ENCODE results near the gene LPIN1. TPM values are rescaled to one million over a fixed set of nuclear protein-coding genes. Genes with fewer than 3 reads are reported as not detected.

LPIN1 gene
- total RNA-seq, 1 experiment from 2014 or later, result 43.1 TPM

GRCh38 chr2:11786191-11786590, 39.8 kb downstream of the LPIN1 start:
- H3K9me3 ChIP-seq (ENCODE audit: insufficient read depth, low read depth), result no peaks in the 10 kb centered on the region
- H3K4me3 ChIP-seq, result no peak overlapping the region
- H4K20me1 ChIP-seq (ENCODE audit: insufficient read depth), result 0 out of 2 replicates have a peak, but pooled peaks cover 4% of the 10 kb centered on the region
- H3K4me1 ChIP-seq (replicated peaks; ENCODE audit: insufficient read depth), result no peaks in the 10 kb centered on the region
- H3K27me3 ChIP-seq (ENCODE audit: insufficient read depth, low read depth), result no peaks in the 10 kb centered on the region
- peaks cover 39% of the 10 kb centered on the region for H3K36me3 ChIP-seq (ENCODE audit: low read depth)
- H2AFZ ChIP-seq, result no peak overlapping the region
- H3K27ac ChIP-seq, result no peak overlapping the region
- no peaks in the 10 kb centered on the region for H3K9me2 ChIP-seq (ENCODE audit: insufficient read depth)
- no peak for DNase-seq
- no TSS peak for BruUV-seq (replicated peaks)
- no peaks in the 10 kb centered on the region for H3K79me2 ChIP-seq (ENCODE audit: low read depth)
- ChIA-PET CTCF (no interaction called here), POLR2A (ENCODE audit: unreplicated experiment) (no interaction called here)
- TF ChIP-seq EZH2 (IDR thresholded peaks at IDR 0.05; ENCODE audit: low read depth), result no peak
- TF ChIP-seq, protein P1, sequence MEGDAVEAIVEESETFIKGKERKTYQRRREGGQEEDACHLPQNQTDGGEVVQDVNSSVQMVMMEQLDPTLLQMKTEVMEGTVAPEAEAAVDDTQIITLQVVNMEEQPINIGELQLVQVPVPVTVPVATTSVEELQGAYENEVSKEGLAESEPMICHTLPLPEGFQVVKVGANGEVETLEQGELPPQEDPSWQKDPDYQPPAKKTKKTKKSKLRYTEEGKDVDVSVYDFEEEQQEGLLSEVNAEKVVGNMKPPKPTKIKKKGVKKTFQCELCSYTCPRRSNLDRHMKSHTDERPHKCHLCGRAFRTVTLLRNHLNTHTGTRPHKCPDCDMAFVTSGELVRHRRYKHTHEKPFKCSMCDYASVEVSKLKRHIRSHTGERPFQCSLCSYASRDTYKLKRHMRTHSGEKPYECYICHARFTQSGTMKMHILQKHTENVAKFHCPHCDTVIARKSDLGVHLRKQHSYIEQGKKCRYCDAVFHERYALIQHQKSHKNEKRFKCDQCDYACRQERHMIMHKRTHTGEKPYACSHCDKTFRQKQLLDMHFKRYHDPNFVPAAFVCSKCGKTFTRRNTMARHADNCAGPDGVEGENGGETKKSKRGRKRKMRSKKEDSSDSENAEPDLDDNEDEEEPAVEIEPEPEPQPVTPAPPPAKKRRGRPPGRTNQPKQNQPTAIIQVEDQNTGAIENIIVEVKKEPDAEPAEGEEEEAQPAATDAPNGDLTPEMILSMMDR (conservative IDR thresholded peaks at IDR 0.05), result no peak
- H3K4me2 ChIP-seq, result no peak overlapping the region
- intact Hi-C loops (cut with micrococcal nuclease; ENCODE audit: unreplicated experiment), result no loop called here
- H3F3A ChIP-seq (ENCODE audit: insufficient read depth, low read depth), result peaks cover 42% of the 10 kb centered on the region

DNA sequence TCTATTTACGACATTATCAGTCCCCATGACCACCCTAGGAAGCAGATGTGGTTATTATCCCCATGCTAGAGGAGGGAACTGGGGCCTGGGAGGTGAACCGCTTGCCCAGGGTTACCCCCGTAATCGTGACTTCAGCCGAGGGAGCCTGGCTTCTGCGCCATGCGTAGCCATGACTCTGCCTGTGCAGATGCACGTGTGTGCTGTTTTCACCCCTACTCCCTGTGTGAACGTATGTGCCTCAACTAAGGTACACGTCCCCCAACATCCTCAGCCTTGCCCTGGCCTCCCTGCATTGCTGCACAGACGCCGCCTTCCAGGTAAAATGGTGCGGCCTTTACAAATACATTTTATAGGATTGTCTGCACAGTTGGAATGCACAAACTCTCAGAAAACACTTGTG, 40.2 kb downstream of the LPIN1 start:
- H3F3A ChIP-seq (ENCODE audit: insufficient read depth, low read depth), result peaks cover 38% of the 10 kb centered on the region
- H3K27ac ChIP-seq, result no peak overlapping the region
- intact Hi-C loops (cut with micrococcal nuclease; ENCODE audit: unreplicated experiment), result no loop called here
- no peak for DNase-seq
- H3K36me3 ChIP-seq (ENCODE audit: low read depth), result peaks cover 38% of the 10 kb centered on the region
- H3K9me3 ChIP-seq (ENCODE audit: insufficient read depth, low read depth), result no peaks in the 10 kb centered on the region
- no peak overlapping the region for H2AFZ ChIP-seq
- H3K4me1 ChIP-seq (replicated peaks; ENCODE audit: insufficient read depth), result no peaks in the 10 kb centered on the region
- CTCF ChIA-PET, result no interaction called here
- 0 out of 2 replicates have a peak, but pooled peaks cover 4% of the 10 kb centered on the region for H4K20me1 ChIP-seq (ENCODE audit: insufficient read depth)
- no peaks in the 10 kb centered on the region for H3K79me2 ChIP-seq (ENCODE audit: low read depth)
- no peak overlapping the region for H3K4me3 ChIP-seq
- POLR2A ChIA-PET (ENCODE audit: unreplicated experiment), result no interaction called here
- no peaks in the 10 kb centered on the region for H3K9me2 ChIP-seq (ENCODE audit: insufficient read depth)
- no peak overlapping the region for H3K4me2 ChIP-seq
- no peaks in the 10 kb centered on the region for H3K27me3 ChIP-seq (ENCODE audit: insufficient read depth, low read depth)
- TF ChIP-seq, protein P1 (conservative IDR thresholded peaks at IDR 0.05), result no peak
- TF ChIP-seq EZH2 (IDR thresholded peaks at IDR 0.05; ENCODE audit: low read depth), result no peak
- BruUV-seq (replicated peaks), result no TSS peak

GRCh38 chr2:11787991-11788390, 41.6 kb downstream of the LPIN1 start:
- TF ChIP-seq, protein P1 (conservative IDR thresholded peaks at IDR 0.05), result no peak
- no peak for TF ChIP-seq EZH2 (IDR thresholded peaks at IDR 0.05; ENCODE audit: low read depth)
- no peaks in the 10 kb centered on the region for H3K9me2 ChIP-seq (ENCODE audit: insufficient read depth)
- H3F3A ChIP-seq (ENCODE audit: insufficient read depth, low read depth), result peaks cover 25% of the 10 kb centered on the region
- ChIA-PET POLR2A (ENCODE audit: unreplicated experiment) (interaction anchor here (0.5 kb wide), 1 partner anchor 162 kb away, joined by 4 read pairs; no protein-coding TSS in a partner anchor), CTCF (no interaction called here)
- no peaks in the 10 kb centered on the region for H3K4me1 ChIP-seq (replicated peaks; ENCODE audit: insufficient read depth)
- DNase-seq, result no peak
- H2AFZ ChIP-seq, result no peak overlapping the region
- intact Hi-C loops (cut with micrococcal nuclease; ENCODE audit: unreplicated experiment), result no loop called here
- peaks cover 32% of the 10 kb centered on the region for H3K36me3 ChIP-seq (ENCODE audit: low read depth)
- H3K4me2 ChIP-seq, result no peak overlapping the region
- H3K27me3 ChIP-seq (ENCODE audit: insufficient read depth, low read depth), result no peaks in the 10 kb centered on the region
- 0 out of 2 replicates have a peak, but pooled peaks cover 4% of the 10 kb centered on the region for H4K20me1 ChIP-seq (ENCODE audit: insufficient read depth)
- no peak overlapping the region for H3K27ac ChIP-seq
- H3K79me2 ChIP-seq (ENCODE audit: low read depth), result no peaks in the 10 kb centered on the region
- H3K4me3 ChIP-seq, result no peak overlapping the region
- H3K9me3 ChIP-seq (ENCODE audit: insufficient read depth, low read depth), result no peaks in the 10 kb centered on the region
- no TSS peak for BruUV-seq (replicated peaks)

Measured in PC-9 (cell line).